Fibroblast of mammary gland (primary cell): ENCODE measurements around the gene DOCK3.
"Not testable (repeated sequence)": the region's sequence is repeated elsewhere in the genome, so short reads cannot be mapped to it uniquely, and the experiment has no call there.

Experiments used
- DNase-seq: peaks from one replicate; pipeline ENCODE4 v3.0.0-alpha.2; 2010; ENCODE audit warnings: low read depth
- H3K4me3 ChIP-seq: 2 replicates; pipeline ENCODE4 v1.5.1; 2011; ENCODE audit warnings: low read depth, mild to moderate bottlenecking, low read length, moderate library complexity; ENCODE audit not compliant: control insufficient read depth
- CTCF ChIP-seq: conservative IDR thresholded peaks from 2 replicates; pipeline ENCODE4 v1.5.1; 2011; ENCODE audit warnings: low read depth, low read length, inconsistent platforms; ENCODE audit not compliant: control insufficient read depth, insufficient read depth

Gene DOCK3

DNA sequence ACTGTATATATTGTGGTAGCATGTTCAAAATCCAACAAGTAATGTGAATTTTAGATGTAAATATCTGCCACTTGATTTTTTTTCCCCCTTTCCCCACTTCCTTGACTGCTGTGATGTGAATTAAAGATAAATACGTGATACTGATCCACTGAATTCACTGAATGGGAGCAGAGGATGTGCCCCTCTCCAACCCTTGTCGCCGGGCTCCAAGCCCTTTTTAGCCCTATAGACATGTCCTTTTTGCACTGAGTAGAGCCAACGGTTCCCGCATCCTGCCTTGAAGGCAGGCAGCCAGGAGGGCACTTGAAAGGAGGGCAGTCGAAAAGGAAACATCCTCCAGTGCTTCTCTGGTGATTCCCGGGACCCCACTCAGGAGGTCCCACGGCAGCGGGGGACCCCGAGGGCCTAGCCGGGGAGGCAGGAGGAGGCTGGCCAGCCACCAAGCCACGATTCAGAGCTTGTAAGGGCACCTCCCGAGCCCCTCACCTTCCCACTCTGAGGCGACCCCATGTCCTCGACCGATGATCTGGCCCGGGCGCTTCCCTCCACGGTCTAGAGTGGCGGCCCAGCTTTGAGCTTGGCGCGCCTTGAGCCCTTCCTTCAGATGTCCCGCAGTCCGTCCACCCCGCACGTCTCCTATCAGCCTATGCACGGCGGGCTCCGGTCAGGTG lies 709.5 kb downstream of the DOCK3 start:
- no peak for TF ChIP-seq CTCF
- no peak for DNase-seq
- H3K4me3 ChIP-seq, result peak overlapping the region; percentile 98

DNA sequence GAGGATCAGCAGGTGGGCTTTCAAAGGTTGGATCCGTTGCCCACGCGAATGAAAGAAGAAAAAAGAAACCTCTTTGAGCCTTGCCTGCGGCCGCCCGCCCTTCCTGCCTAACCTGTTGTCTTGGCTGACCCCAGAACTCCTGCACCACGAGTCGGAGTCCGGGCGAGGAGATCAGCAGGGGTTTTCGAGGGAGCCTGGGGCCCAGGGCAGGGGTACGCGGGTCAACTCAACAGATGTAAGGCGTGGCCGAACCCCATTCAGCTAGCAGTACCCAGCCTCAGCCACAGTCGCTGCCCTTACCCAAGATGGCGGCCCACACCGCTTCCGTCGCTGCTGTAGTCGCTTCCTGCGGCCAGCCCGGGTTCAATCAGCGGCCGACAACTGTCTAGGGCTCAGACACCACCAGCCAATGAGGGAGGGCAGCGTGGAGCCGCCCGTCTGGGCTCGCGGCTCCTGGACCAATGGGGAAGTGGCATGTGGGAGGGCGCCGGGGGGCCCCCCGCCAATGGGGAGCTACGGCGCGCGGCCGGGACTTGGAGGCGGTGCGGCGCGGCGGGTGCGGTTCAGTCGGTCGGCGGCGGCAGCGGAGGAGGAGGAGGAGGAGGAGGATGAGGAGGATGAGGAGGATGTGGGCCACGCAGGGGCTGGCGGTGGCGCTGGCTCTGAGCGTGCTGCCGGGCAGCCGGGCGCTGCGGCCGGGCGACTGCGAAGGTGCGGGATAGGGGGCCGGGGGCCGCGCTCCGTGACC lies 710.2 kb downstream of the DOCK3 start, which contains the start of gene MANF:
MANF (plus strand) TSS at position 566 of the 748 bp plus-strand sequence; CDS start at position 618, 52 bp downstream.
- H3K4me3 ChIP-seq, result peak within 1 kb of the TSS; percentile 98
- DNase-seq, result peak; percentile 96
- no peak for TF ChIP-seq CTCF

GRCh38 chr3:51385621-51386091 lies 710.9 kb downstream of the DOCK3 start:
- no peak for DNase-seq
- no peak for TF ChIP-seq CTCF
- peak overlapping the region; percentile 70 for H3K4me3 ChIP-seq

- H3K4me3 ChIP-seq, result peak overlapping the region; percentile 70
- DNase-seq, result no peak
- TF ChIP-seq CTCF, result peak; percentile 5
Observed at GRCh38 chr3:51386159-51386851, 711.6 kb downstream of the DOCK3 start.

DNA sequence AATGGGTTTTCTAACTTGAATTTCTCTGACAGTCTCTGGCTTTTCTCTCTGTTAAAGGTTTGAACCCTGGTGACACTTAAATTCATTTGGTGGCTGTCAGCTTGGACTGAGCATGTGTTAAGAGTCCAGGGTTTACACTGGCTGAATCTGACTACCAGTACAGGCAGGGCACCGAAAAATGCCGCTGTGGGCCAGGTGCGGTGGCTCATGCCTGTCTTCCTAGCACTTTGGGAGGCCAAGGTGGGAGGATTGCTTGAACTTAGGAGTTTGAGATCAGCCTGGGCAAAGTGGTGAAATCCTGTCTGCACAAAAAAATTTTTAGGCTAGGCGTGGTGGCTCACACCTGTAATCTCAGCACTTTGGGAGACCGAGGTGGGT lies 712.1 kb downstream of the DOCK3 start:
- TF ChIP-seq CTCF, result no peak
- DNase-seq, result no peak
- peak overlapping the region; percentile 70 for H3K4me3 ChIP-seq

DNA sequence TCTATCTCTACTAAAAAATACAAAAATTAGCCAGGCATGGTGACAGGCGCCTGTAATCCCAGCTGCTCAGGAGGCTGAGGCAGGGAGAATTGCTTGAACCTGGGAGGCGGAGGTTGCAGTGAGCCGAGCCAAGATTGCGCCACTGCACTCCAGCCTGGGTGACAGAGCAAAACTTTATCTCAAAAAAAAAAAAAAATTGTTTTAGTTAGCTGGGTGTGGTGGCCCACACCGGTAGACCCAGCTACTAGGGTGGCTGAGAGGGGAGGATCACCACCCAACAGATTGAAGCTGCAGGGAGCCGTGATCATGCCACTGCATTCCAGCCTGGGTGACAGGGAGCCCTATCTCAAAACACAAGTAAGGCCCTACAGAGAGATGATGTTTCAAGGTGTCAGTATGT lies 712.6 kb downstream of the DOCK3 start:
- peak overlapping the region; percentile 12 for H3K4me3 ChIP-seq
- not testable (repeated sequence) for DNase-seq
